DND-41 (cell line): ENCODE data around the gene SFTA2.
A peak's percentile ranks its signal among the peaks of the same experiment; 100 is the strongest.

Experiments used
- ATAC-seq: fragments of 200-7000 bp; cut with Tn5 transposase; 3 replicates; pipeline ENCODE4 v1.9.1; 2021; ENCODE audit warnings: low read depth; ENCODE audit not compliant: insufficient read depth
- DNase-seq: peaks from one replicate; pipeline ENCODE4 v3.0.0-alpha.2; 2020
- H2AFZ ChIP-seq: 2 replicates; pipeline ENCODE4 v1.6.0; 2012; ENCODE audit warnings: low read depth, low read length
- H3K27ac ChIP-seq: 2 replicates; pipeline ENCODE4 v1.5.1; 2012; ENCODE audit warnings: low read length, inconsistent platforms
- H3K27me3 ChIP-seq: fragments of 200-600 bp; sonication (generic); 2 replicates; pipeline ENCODE4 v1.6.0; 2012; ENCODE audit warnings: low read length, mild to moderate bottlenecking, inconsistent platforms; ENCODE audit not compliant: insufficient read depth, poor library complexity
- H3K36me3 ChIP-seq: 2 replicates; pipeline ENCODE4 v1.5.1; 2012; ENCODE audit warnings: low read length, inconsistent platforms; ENCODE audit not compliant: insufficient read depth
- H3K4me1 ChIP-seq: 2 replicates; pipeline ENCODE4 v1.5.1; 2012; ENCODE audit warnings: mild to moderate bottlenecking, low read length; ENCODE audit not compliant: insufficient read depth
- H3K4me2 ChIP-seq: 2 replicates; pipeline ENCODE4 v1.6.0; 2012; ENCODE audit warnings: mild to moderate bottlenecking, moderate library complexity, low read length, inconsistent platforms; ENCODE audit not compliant: insufficient read depth
- H3K4me3 ChIP-seq, 2 experiments: fragments of 200-600 bp in 1 of 2; shearing (Covaris generic) in 1 of 2; 2 replicates each; pipeline ENCODE4 v1.5.1; 2012 to 2016; ENCODE audit warnings: inconsistent platforms in 2 of 2, low read length in 2 of 2, mild to moderate bottlenecking in 2 of 2, low read depth in 1 of 2, moderate library complexity in 1 of 2
- H3K79me2 ChIP-seq: 2 replicates; pipeline ENCODE4 v1.6.0; 2012; ENCODE audit warnings: low read length, inconsistent platforms; ENCODE audit not compliant: insufficient read depth
- H3K9ac ChIP-seq: 2 replicates; pipeline ENCODE4 v1.6.0; 2012; ENCODE audit warnings: low read depth, mild to moderate bottlenecking, inconsistent platforms, low read length, moderate library complexity
- H3K9me3 ChIP-seq: 2 replicates; pipeline ENCODE4 v1.5.1; 2012; ENCODE audit warnings: low read length, moderate library complexity, mild to moderate bottlenecking, inconsistent platforms; ENCODE audit not compliant: insufficient read depth, severe bottlenecking
- H4K20me1 ChIP-seq: 2 replicates; pipeline ENCODE4 v1.6.0; 2012; ENCODE audit warnings: low read length; ENCODE audit not compliant: insufficient read depth
- CTCF ChIP-seq: IDR thresholded peaks from 2 replicates; pipeline ENCODE4 v1.5.1; 2012; ENCODE audit warnings: borderline replicate concordance, low read length, moderate library complexity, mild to moderate bottlenecking; ENCODE audit not compliant: poor library complexity, severe bottlenecking; ENCODE audit errors: extremely low read depth
- EZH2 ChIP-seq: IDR thresholded peaks from 3 replicates; pipeline ENCODE4 v1.6.1; 2012; ENCODE audit warnings: borderline replicate concordance, low read depth, mild to moderate bottlenecking, moderate library complexity, low read length, inconsistent platforms; ENCODE audit not compliant: severe bottlenecking

Gene SFTA2

GRCh38 chr6:30955367-30956042 is 23.5 kb upstream of the SFTA2 start:
- Histone ChIP-seq H3K4me1 (peaks cover 19% of the 10 kb centered on the region), H3K4me2 (peak overlapping the region; percentile 74), H3K36me3 (no peaks in the 10 kb centered on the region), H4K20me1 (no peaks in the 10 kb centered on the region), H3K27ac (peak overlapping the region; percentile 17; the same call in 1 of the 2 replicates), H3K4me3 (peak overlapping the region; percentile 12 to 56; a peak in 3 of 4 replicates), H2AFZ (peak overlapping the region; percentile 75), H3K27me3 (peaks cover 52% of the 10 kb centered on the region), H3K9ac (peak overlapping the region; percentile 47), H3K79me2 (no peaks in the 10 kb centered on the region), H3K9me3 (no peaks in the 10 kb centered on the region)
- TF ChIP-seq EZH2 (peak; percentile 59), CTCF (no peak)
- DNase-seq (peak; percentile 80), ATAC-seq (peak; percentile 94)

- Histone ChIP-seq H2AFZ (peak overlapping the region; percentile 75), H3K9ac (peak overlapping the region; percentile 47), H3K79me2 (no peaks in the 10 kb centered on the region), H4K20me1 (no peaks in the 10 kb centered on the region), H3K9me3 (no peaks in the 10 kb centered on the region), H3K4me2 (peak overlapping the region; percentile 74), H3K4me1 (peaks cover 19% of the 10 kb centered on the region), H3K27ac (no peak overlapping the region), H3K27me3 (peaks cover 52% of the 10 kb centered on the region), H3K36me3 (no peaks in the 10 kb centered on the region), H3K4me3 (peak overlapping the region; percentile 12 to 56; a peak in 3 of 4 replicates)
- 0 out of 3 replicates have a peak, but pooled peaks have one; percentile 3 for ATAC-seq
- DNase-seq, result no peak
- no peak for TF ChIP-seq EZH2
Observed at GRCh38 chr6:30954631-30955366, 22.8 kb upstream of the SFTA2 start.

GRCh38 chr6:30951907-30952469 is 20.0 kb upstream of the SFTA2 start:
- Histone ChIP-seq H3K4me2 (no peak overlapping the region), H3K36me3 (no peaks in the 10 kb centered on the region), H4K20me1 (no peaks in the 10 kb centered on the region), H3K9ac (no peak overlapping the region), H3K27me3 (peaks cover 49% of the 10 kb centered on the region), H3K27ac (no peak overlapping the region), H3K4me3 (no peak overlapping the region), H3K4me1 (peaks cover 19% of the 10 kb centered on the region), H3K9me3 (no peaks in the 10 kb centered on the region), H3K79me2 (no peaks in the 10 kb centered on the region), H2AFZ (no peak overlapping the region)
- no peak for DNase-seq
- no peak for TF ChIP-seq EZH2
- no peak for TF ChIP-seq CTCF
- ATAC-seq, result no peak

GRCh38 chr6:30948811-30949210 is 16.8 kb upstream of the SFTA2 start:
- Histone ChIP-seq H2AFZ (no peak overlapping the region), H4K20me1 (no peaks in the 10 kb centered on the region), H3K79me2 (no peaks in the 10 kb centered on the region), H3K4me1 (no peaks in the 10 kb centered on the region), H3K9ac (no peak overlapping the region), H3K36me3 (no peaks in the 10 kb centered on the region), H3K27me3 (peaks cover 25% of the 10 kb centered on the region), H3K4me3 (no peak overlapping the region), H3K4me2 (no peak overlapping the region), H3K9me3 (no peaks in the 10 kb centered on the region), H3K27ac (no peak overlapping the region)
- ATAC-seq (no peak), DNase-seq (no peak)
- TF ChIP-seq CTCF (no peak), EZH2 (no peak)
